WTC11 (cell line): Measurements from ENCODE around the gene CFAP97. TPM values are rescaled to one million over a fixed set of nuclear protein-coding genes. Genes with fewer than 3 reads are reported as not detected.

ENCODE experiments used
- ATAC-seq: fragments of 200-7000 bp; cut with Tn5 transposase; 2 replicates; pipeline ENCODE4 v1.10.0; 2021; ENCODE audit warnings: mild to moderate bottlenecking, moderate library complexity
- CTCF ChIA-PET: fragments of 300-600 bp; sonication (Branson Sonifier 250); formaldehyde crosslinking; loops from one replicate; lab custom pipeline; 2021; ENCODE audit warnings: antibody characterized with exemption; lab: Charles Lee
- POLR2A ChIA-PET: fragments of 350-600 bp; sonication (Branson Sonifier 250); formaldehyde crosslinking; loops from one replicate; lab custom pipeline; 2021; ENCODE audit warnings: antibody characterized with exemption; lab: Charles Lee
- DNase-seq: peaks from one replicate; pipeline ENCODE4 v3.0.0; 2021; ENCODE audit warnings: low spot score
- H3K27ac Mint-ChIP-seq: 2 replicates; pipeline ENCODE4 v1.8.0; 2021; ENCODE audit warnings: mixed read lengths
- H3K27me3 Mint-ChIP-seq: 2 replicates; pipeline ENCODE4 v1.8.0; 2021; ENCODE audit warnings: low read depth, mild to moderate bottlenecking, moderate library complexity, mixed read lengths
- H3K36me3 Mint-ChIP-seq: 2 replicates; pipeline ENCODE4 v1.8.0; 2021; ENCODE audit warnings: mixed read lengths
- H3K4me1 Mint-ChIP-seq: 2 replicates; pipeline ENCODE4 v1.8.0; 2022; ENCODE audit warnings: mixed read lengths
- H3K4me3 Mint-ChIP-seq: 2 replicates; pipeline ENCODE4 v1.8.0; 2021; ENCODE audit warnings: mild to moderate bottlenecking, moderate library complexity, mixed read lengths
- H3K9me3 Mint-ChIP-seq: 2 replicates; pipeline ENCODE4 v1.8.0; 2021; ENCODE audit warnings: mixed read lengths
- AR ChIP-seq: fragments of 250-450 bp; sonication (Bioruptor Pico); IDR thresholded peaks from 2 replicates; pipeline ENCODE4 v1.9.0; 2021; ENCODE audit warnings: mild to moderate bottlenecking
- ARID4B ChIP-seq: sonication (generic); formaldehyde crosslinking; IDR thresholded peaks from 2 replicates; pipeline ENCODE4 v1.8.0; 2023; ENCODE audit warnings: missing genetic modification reagents, mild to moderate bottlenecking, borderline replicate concordance
- GTF2I ChIP-seq: fragments of 250-450 bp; sonication (Bioruptor Pico); conservative IDR thresholded peaks from 2 replicates; pipeline ENCODE4 v1.4.0; 2021; ENCODE audit warnings: mild to moderate bottlenecking
- IRF1 ChIP-seq: sonication (generic); formaldehyde crosslinking; IDR thresholded peaks from 2 replicates; pipeline ENCODE4 v1.8.0; 2023; ENCODE audit warnings: missing genetic modification reagents
- MAX ChIP-seq: sonication (generic); formaldehyde crosslinking; IDR thresholded peaks from 2 replicates; pipeline ENCODE4 v1.8.0; 2022; ENCODE audit warnings: mild to moderate bottlenecking, missing genetic modification reagents
- MXD4 ChIP-seq: fragments of 250-450 bp; sonication (Bioruptor Pico); IDR thresholded peaks from 2 replicates; pipeline ENCODE4 v1.8.0; 2021; ENCODE audit warnings: mild to moderate bottlenecking, moderate library complexity, borderline replicate concordance
- MYBL2 ChIP-seq: sonication (generic); formaldehyde crosslinking; IDR thresholded peaks from 2 replicates; pipeline ENCODE4 v1.8.1; 2023; ENCODE audit warnings: mild to moderate bottlenecking, moderate library complexity, missing genetic modification reagents
- NFATC4 ChIP-seq: fragments of 250-450 bp; sonication (Bioruptor Pico); IDR thresholded peaks from 2 replicates; pipeline ENCODE4 v1.9.0; 2021; ENCODE audit warnings: mild to moderate bottlenecking
- PRDM15 ChIP-seq: sonication (generic); formaldehyde crosslinking; IDR thresholded peaks from 2 replicates; pipeline ENCODE4 v1.8.0; 2022; ENCODE audit warnings: missing genetic modification reagents
- SP1 ChIP-seq: sonication (generic); formaldehyde crosslinking; conservative IDR thresholded peaks from 2 replicates; pipeline ENCODE4 v1.8.1; 2022; ENCODE audit warnings: missing genetic modification reagents
- TEAD1 ChIP-seq: sonication (generic); formaldehyde crosslinking; IDR thresholded peaks from 2 replicates; pipeline ENCODE4 v1.8.0; 2022; ENCODE audit warnings: mild to moderate bottlenecking, missing genetic modification reagents
- TEAD4 ChIP-seq: sonication (generic); formaldehyde crosslinking; IDR thresholded peaks from 2 replicates; pipeline ENCODE4 v1.8.0; 2022; ENCODE audit warnings: mild to moderate bottlenecking, missing genetic modification reagents
- TP53 ChIP-seq: sonication (generic); formaldehyde crosslinking; IDR thresholded peaks from 2 replicates; pipeline ENCODE4 v1.8.1; 2023; ENCODE audit warnings: mild to moderate bottlenecking, missing genetic modification reagents
- ZNF219 ChIP-seq: sonication (generic); formaldehyde crosslinking; IDR thresholded peaks from 2 replicates; pipeline ENCODE4 v1.8.0; 2023; ENCODE audit warnings: missing genetic modification reagents, mild to moderate bottlenecking, borderline replicate concordance
- ZNF281 ChIP-seq: sonication (generic); formaldehyde crosslinking; IDR thresholded peaks from 2 replicates; pipeline ENCODE4 v1.8.0; 2023; ENCODE audit warnings: mild to moderate bottlenecking, missing genetic modification reagents
- ZNF396 ChIP-seq: fragments of 250-450 bp; sonication (Bioruptor Pico); IDR thresholded peaks from 2 replicates; pipeline ENCODE4 v1.8.0; 2021; ENCODE audit warnings: mild to moderate bottlenecking, moderate library complexity, borderline replicate concordance
- ZNF671 ChIP-seq: fragments of 250-450 bp; sonication (Bioruptor Pico); IDR thresholded peaks from 2 replicates; pipeline ENCODE4 v1.8.0; 2021; ENCODE audit warnings: mild to moderate bottlenecking
- total RNA-seq: library from RNA; stranded (reverse); gene quantifications from 3 replicates; pipeline ENCODE4 v1.2.3, GENCODE V29; 2021

CFAP97 gene
- total RNA-seq, 1 experiment from 2014 or later = 40.3 TPM

DNA sequence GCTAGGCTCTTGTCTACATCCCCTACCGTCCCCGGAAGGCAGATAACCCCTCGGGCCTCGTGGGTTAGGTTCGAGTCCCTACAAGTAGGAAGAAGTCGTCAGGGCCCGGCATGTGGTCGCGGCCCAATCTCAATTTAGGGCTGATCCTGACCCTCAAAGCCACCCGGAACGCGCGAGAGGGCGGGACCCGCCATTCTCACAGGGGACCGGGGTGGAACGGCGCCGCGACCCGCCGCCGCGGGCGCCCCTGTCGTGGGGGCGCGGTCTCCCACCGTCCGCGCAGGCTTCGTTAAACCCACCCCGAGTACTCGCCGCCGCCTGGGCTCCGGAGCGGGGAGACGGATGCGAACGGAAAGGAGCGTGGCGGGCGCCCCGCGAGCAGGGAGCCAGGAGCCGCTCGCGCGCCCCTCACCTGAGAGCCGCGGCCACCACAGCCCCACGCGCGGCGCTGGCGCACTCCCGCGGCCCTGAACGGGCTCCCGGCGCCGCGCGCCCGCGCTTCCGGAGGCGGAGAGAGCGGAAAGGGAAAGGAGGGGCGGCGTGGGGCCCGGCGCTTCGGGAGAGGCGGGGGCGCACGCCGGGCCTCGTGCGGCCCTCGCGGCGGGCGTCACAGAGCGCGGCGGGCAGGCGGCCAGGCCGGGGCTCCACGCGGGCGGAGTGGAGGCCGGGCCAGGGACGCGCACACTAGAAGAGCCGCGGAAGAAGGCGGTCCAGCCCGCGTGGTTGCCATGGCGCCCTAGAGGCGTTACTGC, at the start of gene CFAP97 (continued):
- TF ChIP-seq ZNF281 = 0 out of 2 replicates have a peak, but pooled peaks have one; percentile 32
- TF ChIP-seq ZNF671 (CRISPR knock-in tag) = no peak
- TF ChIP-seq TP53 = 0 out of 2 replicates have a peak, but pooled peaks have one; percentile 63
- TF ChIP-seq GTF2I (CRISPR knock-in tag) = no peak
- TF ChIP-seq IRF1 (CRISPR knock-in tag) = no peak
- no peak for TF ChIP-seq AR
- TF ChIP-seq TEAD1 (CRISPR knock-in tag) = peak; percentile 81
- no peak for TF ChIP-seq TEAD4 (CRISPR knock-in tag)
- TF ChIP-seq ARID4B (CRISPR knock-in tag) = no peak
- no peak for TF ChIP-seq MXD4 (CRISPR knock-in tag)
- TF ChIP-seq ZNF219 (CRISPR knock-in tag) = no peak; the same call in 1 of the 2 replicates
- TF ChIP-seq MYBL2 (CRISPR knock-in tag) = no peak
- TF ChIP-seq SP1 = peak; percentile 78
- TF ChIP-seq NFATC4 (CRISPR knock-in tag) = no peak

DNA sequence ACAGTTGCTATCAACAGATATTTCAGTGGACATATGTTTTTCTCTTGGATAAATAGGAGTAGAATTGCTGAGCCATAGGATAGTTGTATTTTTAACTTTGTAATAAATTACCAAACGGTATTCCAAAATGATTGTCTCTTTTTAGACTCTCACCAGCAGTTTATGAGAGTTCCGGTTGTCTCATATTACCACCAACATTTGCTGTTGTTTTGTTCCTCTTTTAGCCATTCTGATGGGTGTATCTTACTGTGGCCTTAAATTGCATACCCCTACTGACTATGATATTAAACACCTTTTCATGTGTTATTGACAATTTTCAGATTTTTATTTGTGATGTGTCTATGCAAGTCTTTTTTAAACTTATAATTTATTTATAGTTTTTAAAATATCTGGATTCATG, 45.3 kb upstream of the CFAP97 start:
- Mint-ChIP-seq H3K4me3 (no peak overlapping the region), H3K27me3 (no peaks in the 10 kb centered on the region), H3K9me3 (no peaks in the 10 kb centered on the region), H3K27ac (no peak overlapping the region), H3K4me1 (peaks cover 22% of the 10 kb centered on the region), H3K36me3 (peaks cover 8% of the 10 kb centered on the region)
- POLR2A ChIA-PET = no interaction called here
- CTCF ChIA-PET = no interaction called here
- DNase-seq = no peak
- no peak for ATAC-seq
- TF ChIP-seq MAX (CRISPR knock-in tag) (no peak), ZNF396 (no peak), PRDM15 (CRISPR knock-in tag) (no peak), ARID4B (CRISPR knock-in tag) (no peak)
